GM19351 (cell line): Measurements from ENCODE around the gene SETX.
"Not testable (repeated sequence)": the region's sequence is repeated elsewhere in the genome, so short reads cannot be mapped to it uniquely, and the experiment has no call there.

ENCODE experiments used
- ATAC-seq: cut with Tn5 transposase; IDR thresholded peaks from one replicate; pipeline ENCODE4 v1.9.1; 2021; ENCODE audit warnings: mild to moderate bottlenecking, moderate library complexity; ENCODE audit not compliant: unreplicated experiment

SETX gene

GRCh38 chr9:132354637-132355355, at the start of gene SETX:
SETX (minus strand) TSS chr9:132354986; CDS start chr9:132349428, 5,558 bp downstream.
- peak; percentile 88 for ATAC-seq

- no peak for ATAC-seq
These were observed 49.6 kb upstream of the SETX start for GRCh38 chr9:132404228-132404881.

- no peak for ATAC-seq
These were observed 47.0 kb upstream of the SETX start for GRCh38 chr9:132401824-132402223.

- no peak for ATAC-seq
These were observed 40.8 kb upstream of the SETX start for GRCh38 chr9:132395560-132395959.

GRCh38 chr9:132391449-132391848, 36.7 kb upstream of the SETX start:
- ATAC-seq: no peak

GRCh38 chr9:132390966-132391365, 36.2 kb upstream of the SETX start:
- ATAC-seq: no peak

- ATAC-seq: no peak
These were observed 32.3 kb upstream of the SETX start for GRCh38 chr9:132387133-132387532.

- ATAC-seq: no peak
These were observed 29.6 kb upstream of the SETX start for GRCh38 chr9:132384376-132384775.

GRCh38 chr9:132383462-132383883, 28.7 kb upstream of the SETX start:
- ATAC-seq: peak; percentile 35

GRCh38 chr9:132381966-132382541, 27.3 kb upstream of the SETX start:
- ATAC-seq: peak; percentile 70

GRCh38 chr9:132378416-132378815, 23.6 kb upstream of the SETX start:
- ATAC-seq: not testable (repeated sequence)

GRCh38 chr9:132377769-132378168, 23.0 kb upstream of the SETX start:
- ATAC-seq: not testable (repeated sequence)

- ATAC-seq: no peak
These were observed 17.6 kb upstream of the SETX start for GRCh38 chr9:132372177-132373095.

- ATAC-seq: no peak
These were observed 15.8 kb upstream of the SETX start for GRCh38 chr9:132370592-132370991.

GRCh38 chr9:132369421-132369820, 14.6 kb upstream of the SETX start:
- ATAC-seq: no peak

- no peak for ATAC-seq
These were observed 13.0 kb upstream of the SETX start for GRCh38 chr9:132367613-132368313.

- ATAC-seq: no peak
These were observed 11.7 kb upstream of the SETX start for GRCh38 chr9:132366481-132366880.

GRCh38 chr9:132365986-132366385, 11.2 kb upstream of the SETX start:
- no peak for ATAC-seq

- no peak for ATAC-seq
These were observed 9.3 kb upstream of the SETX start for GRCh38 chr9:132364068-132364467.

- no peak for ATAC-seq
These were observed 3.0 kb upstream of the SETX start for GRCh38 chr9:132357764-132358163.
